ENCODE measurements around the gene RILP.
A peak's percentile ranks its signal among the peaks of the same experiment; 100 is the strongest.
"Not testable (repeated sequence)": the region's sequence is repeated elsewhere in the genome, so short reads cannot be mapped to it uniquely, and the experiment has no call there.

Gene RILP, protein sequence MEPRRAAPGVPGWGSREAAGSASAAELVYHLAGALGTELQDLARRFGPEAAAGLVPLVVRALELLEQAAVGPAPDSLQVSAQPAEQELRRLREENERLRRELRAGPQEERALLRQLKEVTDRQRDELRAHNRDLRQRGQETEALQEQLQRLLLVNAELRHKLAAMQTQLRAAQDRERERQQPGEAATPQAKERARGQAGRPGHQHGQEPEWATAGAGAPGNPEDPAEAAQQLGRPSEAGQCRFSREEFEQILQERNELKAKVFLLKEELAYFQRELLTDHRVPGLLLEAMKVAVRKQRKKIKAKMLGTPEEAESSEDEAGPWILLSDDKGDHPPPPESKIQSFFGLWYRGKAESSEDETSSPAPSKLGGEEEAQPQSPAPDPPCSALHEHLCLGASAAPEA

DNA sequence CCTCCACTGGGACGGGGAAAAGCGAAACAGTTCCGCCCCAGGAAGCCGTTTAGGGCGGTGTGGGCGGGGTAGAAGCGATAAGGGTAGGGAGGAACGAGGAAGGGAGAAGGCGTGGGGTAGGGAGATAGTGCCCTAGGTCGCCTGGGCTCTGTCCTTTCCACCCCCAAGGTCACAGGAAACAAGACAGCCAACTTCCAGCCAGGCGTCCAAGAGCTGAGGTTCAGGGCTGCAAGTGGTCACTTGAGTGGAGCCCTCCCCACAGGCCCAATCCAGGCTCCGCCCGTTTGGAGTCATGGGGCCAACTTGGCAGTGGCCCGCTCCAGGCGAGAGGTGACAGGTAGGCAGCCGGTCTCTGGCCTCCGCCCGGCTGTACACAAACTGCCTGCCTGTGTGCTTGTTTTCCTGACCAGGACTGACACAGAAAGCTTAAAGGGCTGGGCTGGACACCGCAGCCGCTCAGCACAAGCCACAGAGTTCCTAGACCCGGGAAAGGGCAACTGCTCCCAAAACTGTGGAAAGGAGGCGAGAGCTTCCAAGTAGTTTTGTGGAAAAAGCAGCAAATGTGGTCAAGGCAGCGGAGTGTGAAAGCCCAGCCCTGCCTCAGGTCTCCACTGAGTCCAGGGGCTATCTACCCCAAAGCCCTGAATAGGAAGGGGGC is at the start of gene RILP:
RILP (minus strand) TSS at position 23 of the 658 bp plus-strand sequence. CDS start 62 bp downstream, outside the sequence.
- no peak for DNase-seq

DNA sequence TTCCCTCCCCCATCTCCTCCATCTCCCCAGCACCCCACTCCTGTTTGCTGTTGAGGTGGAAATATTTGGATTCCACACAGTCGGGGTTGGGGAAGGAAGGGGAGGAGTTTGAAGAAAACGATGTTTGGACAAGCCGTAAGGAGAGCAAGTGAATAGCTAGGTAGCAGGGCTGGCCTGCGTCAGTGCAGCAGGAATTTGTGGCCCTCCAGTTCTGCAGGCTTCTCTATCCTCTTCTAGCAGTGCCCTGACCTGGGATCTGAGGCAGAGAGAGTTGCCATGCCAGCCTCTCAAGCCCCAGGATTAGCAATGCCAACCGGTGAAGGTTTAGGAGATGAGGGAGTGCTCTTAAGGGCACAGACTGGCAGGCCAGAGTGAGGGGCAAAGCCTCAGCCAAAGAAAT is 48.0 kb upstream of the RILP start:
- DNase-seq = no peak

DNA sequence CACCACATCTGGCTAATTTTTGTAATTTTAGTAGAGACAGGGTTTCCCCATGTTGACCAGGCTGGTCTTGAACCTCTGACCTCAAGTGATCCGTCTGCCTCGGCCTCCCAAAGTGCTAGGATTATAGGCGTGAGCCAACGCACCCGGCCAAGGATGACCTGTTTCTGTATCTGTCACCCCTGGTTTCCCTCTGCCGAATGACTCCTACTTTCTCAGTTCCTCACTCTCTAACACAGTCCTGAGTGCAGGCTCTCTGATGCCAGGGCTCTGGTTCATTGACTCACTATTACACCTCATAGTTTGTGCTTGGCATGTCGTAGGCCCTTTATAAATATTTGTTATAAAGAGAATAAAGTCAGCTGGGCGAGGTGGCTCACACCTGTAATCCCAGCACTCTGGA is 45.7 kb upstream of the RILP start:
- DNase-seq = no peak

GRCh38 chr17:1693339-1693738 is 43.7 kb upstream of the RILP start:
- DNase-seq = no peak

GRCh38 chr17:1690544-1691221 is 41.0 kb upstream of the RILP start:
- DNase-seq = no peak

DNA sequence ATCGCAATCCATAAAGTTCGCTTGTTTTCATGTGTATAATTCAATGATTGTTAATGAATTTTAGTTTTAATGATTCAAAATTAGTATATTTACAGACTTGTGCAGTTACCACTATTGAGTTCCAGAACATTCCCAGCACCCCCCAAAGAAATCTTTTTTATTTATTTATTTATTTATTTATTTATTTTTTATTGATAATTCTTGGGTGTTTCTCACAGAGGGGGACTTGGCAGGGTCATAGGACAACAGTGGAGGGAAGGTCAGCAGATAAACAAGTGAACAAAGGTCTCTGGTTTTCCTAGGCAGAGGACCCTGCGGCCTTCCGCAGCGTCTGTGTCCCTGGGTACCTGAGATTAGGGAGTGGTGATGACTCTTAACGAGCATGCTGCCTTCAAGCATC is 38.7 kb upstream of the RILP start:
- DNase-seq = not testable (repeated sequence)

GRCh38 chr17:1686086-1686485 is 36.4 kb upstream of the RILP start:
- no peak for DNase-seq

GRCh38 chr17:1684378-1685189 is 34.9 kb upstream of the RILP start, which contains the start of gene PRPF8:
PRPF8 (minus strand) TSS chr17:1684867; CDS start chr17:1684571, 296 bp downstream.
- peak; percentile 97 for DNase-seq

- DNase-seq = no peak
These were observed 33.8 kb upstream of the RILP start for GRCh38 chr17:1683459-1683858.

GRCh38 chr17:1676401-1676800 is 26.7 kb upstream of the RILP start:
- DNase-seq = no peak

GRCh38 chr17:1673041-1673785 is 23.5 kb upstream of the RILP start:
- DNase-seq = no peak

- DNase-seq = not testable (repeated sequence)
These were observed 14.3 kb upstream of the RILP start for GRCh38 chr17:1663934-1664333.

DNA sequence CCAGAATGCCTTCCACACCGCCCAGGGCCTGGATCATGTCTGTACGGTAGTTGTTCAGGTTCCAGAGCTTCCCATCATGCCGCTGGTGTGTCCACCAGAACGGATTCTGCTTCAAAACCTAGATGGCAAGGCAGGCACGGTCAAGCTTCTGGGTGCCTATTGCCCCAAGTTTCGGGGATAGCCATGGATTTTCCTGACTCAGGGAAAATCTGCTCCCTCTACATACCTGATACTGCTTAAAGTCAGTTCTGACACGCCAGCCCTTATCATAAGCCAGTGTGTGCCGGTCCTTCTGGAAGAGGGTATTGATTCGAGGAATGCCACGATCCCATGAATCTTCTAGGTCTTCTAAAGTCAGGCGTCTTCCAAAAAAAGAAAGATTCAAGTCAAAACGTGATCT is 11.4 kb upstream of the RILP start:
- no peak for DNase-seq

- DNase-seq = no peak
These were observed 8.4 kb upstream of the RILP start for GRCh38 chr17:1658100-1658499.

GRCh38 chr17:1653735-1654134 is 4.1 kb upstream of the RILP start:
- DNase-seq = no peak

- not testable (repeated sequence) for DNase-seq
These were observed 3.1 kb upstream of the RILP start for GRCh38 chr17:1652794-1653193.

- no peak for DNase-seq
These were observed 1.8 kb upstream of the RILP start for GRCh38 chr17:1651559-1651844.

GRCh38 chr17:1650731-1651558 is 1.3 kb upstream of the RILP start:
- DNase-seq = no peak

- peak; percentile 73 for DNase-seq
These were observed 463 bp downstream of the RILP start for GRCh38 chr17:1648963-1649843.
